Type B pancreatic cell (in vitro differentiated cells): ENCODE data around the gene GTF2IRD1. TPM values are rescaled to one million over a fixed set of nuclear protein-coding genes. Genes with fewer than 3 reads are reported as not detected.

Source experiments
- DNase-seq: peaks from one replicate; pipeline ENCODE4 v3.0.0; 2021; ENCODE audit warnings: mixed read lengths; ENCODE audit not compliant: unreplicated experiment; ENCODE audit errors: extremely low spot score
- H3K27ac Mint-ChIP-seq: 2 replicates; pipeline ENCODE4 v1.8.0; 2021; ENCODE audit warnings: mild to moderate bottlenecking, mixed read lengths
- H3K27me3 Mint-ChIP-seq: 2 replicates; pipeline ENCODE4 v1.8.0; 2021; ENCODE audit warnings: mixed read lengths
- H3K36me3 Mint-ChIP-seq: 2 replicates; pipeline ENCODE4 v1.8.0; 2021; ENCODE audit warnings: mixed read lengths
- H3K4me1 Mint-ChIP-seq: one replicate; pipeline ENCODE4 v1.8.0; 2021; ENCODE audit warnings: mixed read lengths; ENCODE audit not compliant: unreplicated experiment
- H3K4me3 Mint-ChIP-seq: 2 replicates; pipeline ENCODE4 v1.8.0; 2021; ENCODE audit warnings: mild to moderate bottlenecking, mixed read lengths
- H3K9me3 Mint-ChIP-seq: 2 replicates; pipeline ENCODE4 v1.8.0; 2021; ENCODE audit warnings: mixed read lengths
- total RNA-seq: library from RNA; stranded (reverse); gene quantifications from 2 replicates; pipeline ENCODE4 v1.2.1, GENCODE V29; 2021; ENCODE audit warnings: low replicate concordance
- TF ChIP-seq, protein P1 (sequence below): fragments of 200-600 bp; sonication (generic); conservative IDR thresholded peaks from 2 replicates; pipeline ENCODE4 v1.5.0; 2021; ENCODE audit warnings: antibody characterized with exemption, mild to moderate bottlenecking

GTF2IRD1 gene
- total RNA-seq, 1 donor from 2014 or later, result 47.9 TPM

- TF ChIP-seq, protein P1, sequence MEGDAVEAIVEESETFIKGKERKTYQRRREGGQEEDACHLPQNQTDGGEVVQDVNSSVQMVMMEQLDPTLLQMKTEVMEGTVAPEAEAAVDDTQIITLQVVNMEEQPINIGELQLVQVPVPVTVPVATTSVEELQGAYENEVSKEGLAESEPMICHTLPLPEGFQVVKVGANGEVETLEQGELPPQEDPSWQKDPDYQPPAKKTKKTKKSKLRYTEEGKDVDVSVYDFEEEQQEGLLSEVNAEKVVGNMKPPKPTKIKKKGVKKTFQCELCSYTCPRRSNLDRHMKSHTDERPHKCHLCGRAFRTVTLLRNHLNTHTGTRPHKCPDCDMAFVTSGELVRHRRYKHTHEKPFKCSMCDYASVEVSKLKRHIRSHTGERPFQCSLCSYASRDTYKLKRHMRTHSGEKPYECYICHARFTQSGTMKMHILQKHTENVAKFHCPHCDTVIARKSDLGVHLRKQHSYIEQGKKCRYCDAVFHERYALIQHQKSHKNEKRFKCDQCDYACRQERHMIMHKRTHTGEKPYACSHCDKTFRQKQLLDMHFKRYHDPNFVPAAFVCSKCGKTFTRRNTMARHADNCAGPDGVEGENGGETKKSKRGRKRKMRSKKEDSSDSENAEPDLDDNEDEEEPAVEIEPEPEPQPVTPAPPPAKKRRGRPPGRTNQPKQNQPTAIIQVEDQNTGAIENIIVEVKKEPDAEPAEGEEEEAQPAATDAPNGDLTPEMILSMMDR, result no peak
- Mint-ChIP-seq H3K9me3 (peaks cover 5% of the 10 kb centered on the region), H3K27ac (peak overlapping the region; percentile 26), H3K4me1 (peaks cover 19% of the 10 kb centered on the region), H3K36me3 (no peaks in the 10 kb centered on the region), H3K27me3 (no peaks in the 10 kb centered on the region), H3K4me3 (peak overlapping the region; percentile 71)
- no peak for DNase-seq
These were observed 11.9 kb upstream of the GTF2IRD1 start for GRCh38 chr7:74441801-74442200.

DNA sequence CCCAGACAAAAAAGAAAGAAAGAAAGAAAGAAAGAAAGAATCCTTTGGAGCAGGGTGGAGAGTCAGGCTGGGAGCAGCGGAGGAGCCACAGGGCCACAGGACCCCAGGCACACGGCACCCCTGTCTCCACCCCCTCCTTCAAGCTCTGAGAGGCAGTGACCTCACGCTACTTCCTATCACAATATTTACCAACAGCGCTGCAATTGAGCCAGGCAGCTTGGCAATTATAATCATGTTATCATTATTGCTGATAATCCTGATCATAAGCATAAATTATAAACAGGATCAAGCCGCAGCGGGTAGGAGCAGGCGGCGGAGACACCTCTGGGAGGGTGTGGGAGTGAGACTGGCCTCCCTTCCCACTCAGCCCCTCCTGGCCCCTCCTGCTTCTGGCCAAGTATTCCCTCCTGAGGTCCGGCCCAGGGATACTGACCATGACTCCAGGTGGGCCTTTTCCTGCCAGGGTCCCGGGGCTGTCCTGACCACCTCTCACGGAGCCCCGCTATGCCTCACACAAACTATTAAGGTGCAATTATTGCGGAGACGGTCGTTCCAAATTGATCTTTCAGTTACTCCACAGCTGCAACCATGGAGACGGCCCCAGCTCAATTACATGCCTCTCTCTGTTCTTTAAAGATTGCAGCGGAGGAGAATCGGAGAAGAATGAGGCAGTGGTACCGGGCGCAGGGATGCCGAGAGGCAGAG is 10.0 kb upstream of the GTF2IRD1 start:
- peaks cover 19% of the 10 kb centered on the region for H3K4me1 Mint-ChIP-seq
- no peaks in the 10 kb centered on the region for H3K9me3 Mint-ChIP-seq
- no peaks in the 10 kb centered on the region for H3K36me3 Mint-ChIP-seq
- peak overlapping the region; percentile 44 for H3K27ac Mint-ChIP-seq
- H3K4me3 Mint-ChIP-seq, result peak overlapping the region; percentile 62
- no peak for DNase-seq
- no peaks in the 10 kb centered on the region for H3K27me3 Mint-ChIP-seq
- TF ChIP-seq, protein P1, result no peak

DNA sequence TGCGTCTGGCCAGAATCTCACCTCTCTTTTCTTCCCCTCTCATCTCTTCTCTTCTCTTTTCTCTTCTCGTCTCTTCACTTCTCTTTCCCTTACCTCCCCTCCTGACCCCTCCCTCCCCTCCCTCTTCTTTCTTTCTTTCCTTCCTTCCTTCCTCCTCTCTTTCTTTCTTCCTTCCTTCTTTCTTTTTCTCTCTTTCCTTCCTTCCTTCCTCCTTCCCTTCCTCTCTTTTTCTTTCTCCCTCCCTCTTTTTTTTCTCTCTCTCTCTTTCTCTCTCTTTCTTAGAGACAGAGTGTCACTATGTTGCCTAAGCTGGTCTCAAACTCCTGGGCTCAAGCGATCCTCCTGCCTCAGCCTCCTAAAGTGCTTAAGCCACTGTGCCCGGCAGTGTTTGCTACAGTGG is 4.6 kb upstream of the GTF2IRD1 start:
- TF ChIP-seq, protein P1, result no peak
- Mint-ChIP-seq H3K9me3 (no peaks in the 10 kb centered on the region), H3K27me3 (no peaks in the 10 kb centered on the region), H3K27ac (peak overlapping the region; percentile 29), H3K36me3 (no peaks in the 10 kb centered on the region), H3K4me3 (no peak overlapping the region), H3K4me1 (peaks cover 15% of the 10 kb centered on the region)
- DNase-seq, result no peak

GRCh38 chr7:74449809-74450397 is 3.8 kb upstream of the GTF2IRD1 start:
- H3K27me3 Mint-ChIP-seq, result no peaks in the 10 kb centered on the region
- TF ChIP-seq, protein P1, result peak; percentile 87
- no peaks in the 10 kb centered on the region for H3K36me3 Mint-ChIP-seq
- peaks cover 12% of the 10 kb centered on the region for H3K4me1 Mint-ChIP-seq
- DNase-seq, result no peak
- no peak overlapping the region for H3K4me3 Mint-ChIP-seq
- H3K27ac Mint-ChIP-seq, result peak overlapping the region; percentile 29
- H3K9me3 Mint-ChIP-seq, result no peaks in the 10 kb centered on the region

DNA sequence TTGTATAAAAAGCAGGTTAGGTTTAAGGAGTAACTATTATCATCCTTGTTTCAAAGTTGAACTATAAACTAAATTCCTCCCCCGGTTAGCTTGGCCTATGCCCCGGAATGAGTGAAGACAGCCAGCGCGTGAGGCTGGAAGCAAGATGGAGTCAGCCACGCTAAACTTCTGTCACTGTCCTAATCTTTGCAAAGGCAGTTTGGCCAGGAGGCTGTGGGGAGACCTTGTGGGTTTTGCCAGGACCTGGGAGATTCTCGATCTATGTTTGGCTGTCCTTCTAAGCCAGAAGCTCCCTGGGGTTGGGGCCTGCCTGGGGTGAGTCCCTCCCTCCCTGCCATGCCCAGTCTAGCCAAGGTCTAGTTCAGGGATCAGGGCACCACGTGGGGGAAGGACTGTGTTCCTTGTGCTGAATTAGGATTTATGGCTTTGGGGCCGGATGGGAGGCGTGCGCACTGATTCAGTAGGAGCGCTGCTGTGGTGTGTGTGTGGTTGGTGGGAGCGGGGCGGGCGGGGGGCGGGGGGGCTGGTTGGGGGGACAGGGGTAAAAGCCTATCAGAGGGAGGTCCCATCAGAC is 871 bp upstream of the GTF2IRD1 start:
- peak overlapping the region; percentile 81 for H3K27ac Mint-ChIP-seq
- peaks cover 3% of the 10 kb centered on the region for H3K36me3 Mint-ChIP-seq
- DNase-seq, result no peak
- TF ChIP-seq, protein P1, result no peak
- H3K9me3 Mint-ChIP-seq, result no peaks in the 10 kb centered on the region
- peak overlapping the region; percentile 85 for H3K4me3 Mint-ChIP-seq
- H3K4me1 Mint-ChIP-seq, result peaks cover 27% of the 10 kb centered on the region
- no peaks in the 10 kb centered on the region for H3K27me3 Mint-ChIP-seq
